H9 (cell line): Measurements from ENCODE around the gene TRAF3. TPM values are rescaled to one million over a fixed set of nuclear protein-coding genes. Genes with fewer than 3 reads are reported as not detected.

Experiments used
- DNase-seq: peaks from one replicate; pipeline ENCODE4 v3.0.0-alpha.2; 2017
- H2AFZ ChIP-seq: one replicate; pipeline ENCODE4 v1.6.1; 2013; ENCODE audit warnings: mild to moderate bottlenecking, low read length, control low read depth, moderate library complexity
- H2AK5ac ChIP-seq: 2 replicates; pipeline ENCODE4 v1.6.1; 2013; ENCODE audit warnings: low read length, control low read depth, mixed read lengths; ENCODE audit not compliant: insufficient read length
- H2BK120ac ChIP-seq: one replicate; pipeline ENCODE4 v1.6.1; 2013; ENCODE audit warnings: low read depth, mild to moderate bottlenecking, low read length, control low read depth, inconsistent platforms; ENCODE audit not compliant: poor library complexity, severe bottlenecking
- H2BK12ac ChIP-seq: 2 replicates; pipeline ENCODE4 v1.6.1; 2013; ENCODE audit warnings: low read length, control low read depth, mixed read lengths, low read depth; ENCODE audit not compliant: insufficient read length
- H2BK15ac ChIP-seq: 2 replicates; pipeline ENCODE4 v1.6.1; 2013; ENCODE audit warnings: low read depth, low read length, control low read depth
- H2BK20ac ChIP-seq: one replicate; pipeline ENCODE4 v1.6.1; 2013; ENCODE audit warnings: low read depth, mild to moderate bottlenecking, low read length, control low read depth, inconsistent platforms; ENCODE audit not compliant: poor library complexity, severe bottlenecking
- H2BK5ac ChIP-seq: 2 replicates; pipeline ENCODE4 v1.6.1; 2013; ENCODE audit warnings: low read length, control low read depth, mixed read lengths; ENCODE audit not compliant: insufficient read length
- H3K14ac ChIP-seq: 2 replicates; pipeline ENCODE4 v1.6.1; 2013; ENCODE audit warnings: low read length, control low read depth; ENCODE audit not compliant: insufficient read depth
- H3K18ac ChIP-seq: 2 replicates; pipeline ENCODE4 v1.6.1; 2013; ENCODE audit warnings: low read depth, mild to moderate bottlenecking, mixed read lengths, low read length, control low read depth; ENCODE audit not compliant: insufficient read length
- H3K23ac ChIP-seq: 2 replicates; pipeline ENCODE4 v1.6.1; 2013; ENCODE audit warnings: low read length, control low read depth, mixed read lengths, low read depth; ENCODE audit not compliant: insufficient read length
- H3K23me2 ChIP-seq: 2 replicates; pipeline ENCODE4 v1.6.1; 2013; ENCODE audit warnings: low read depth, mild to moderate bottlenecking, mixed read lengths, low read length, control low read depth; ENCODE audit not compliant: insufficient read length, poor library complexity, severe bottlenecking
- H3K27ac ChIP-seq: 2 replicates; pipeline ENCODE4 v1.5.1; 2013; ENCODE audit warnings: low read length, control low read depth, mixed read lengths, low read depth; ENCODE audit not compliant: insufficient read length
- H3K27me3 ChIP-seq: 2 replicates; pipeline ENCODE4 v1.6.1; 2013; ENCODE audit warnings: low read length, control low read depth, inconsistent platforms; ENCODE audit not compliant: insufficient read depth
- H3K4ac ChIP-seq: 2 replicates; pipeline ENCODE4 v1.6.1; 2013; ENCODE audit warnings: low read depth, mild to moderate bottlenecking, control low read depth, inconsistent platforms, low read length, moderate library complexity
- H3K4me1 ChIP-seq: 2 replicates; pipeline ENCODE4 v1.6.1; 2013; ENCODE audit warnings: low read length, control low read depth, inconsistent platforms; ENCODE audit not compliant: insufficient read depth
- H3K4me2 ChIP-seq: 2 replicates; pipeline ENCODE4 v1.6.1; 2013; ENCODE audit warnings: low read length, control low read depth, mixed read lengths; ENCODE audit not compliant: insufficient read length, insufficient read depth
- H3K56ac ChIP-seq: 2 replicates; pipeline ENCODE4 v1.6.1; 2013; ENCODE audit warnings: low read depth, mild to moderate bottlenecking, mixed read lengths, low read length, control low read depth; ENCODE audit not compliant: insufficient read length
- H3K79me1 ChIP-seq: 2 replicates; pipeline ENCODE4 v1.6.1; 2013; ENCODE audit warnings: low read depth, mild to moderate bottlenecking, moderate library complexity, low read length, control low read depth, inconsistent platforms; ENCODE audit not compliant: insufficient read depth, poor library complexity, severe bottlenecking
- H3K79me2 ChIP-seq: 2 replicates; pipeline ENCODE4 v1.6.1; 2013; ENCODE audit warnings: low read length, control low read depth, inconsistent platforms; ENCODE audit not compliant: insufficient read depth
- H3K9ac ChIP-seq: 2 replicates; pipeline ENCODE4 v1.6.1; 2013; ENCODE audit warnings: low read length, control low read depth, mixed read lengths; ENCODE audit not compliant: insufficient read length; ENCODE audit errors: extremely low read depth
- H3K9me3 ChIP-seq: one replicate; pipeline ENCODE4 v1.6.1; 2013; ENCODE audit warnings: low read depth, low read length, inconsistent platforms; ENCODE audit not compliant: control insufficient read depth
- H3T11ph ChIP-seq: one replicate; pipeline ENCODE4 v1.6.1; 2013; ENCODE audit warnings: mild to moderate bottlenecking, low read length, control low read depth, inconsistent platforms
- H4K20me1 ChIP-seq: one replicate; pipeline ENCODE4 v1.6.1; 2013; ENCODE audit not compliant: control insufficient read depth, insufficient read length, insufficient read depth
- H4K5ac ChIP-seq: 2 replicates; pipeline ENCODE4 v1.6.1; 2013; ENCODE audit warnings: low read depth, mild to moderate bottlenecking, mixed read lengths, low read length, control low read depth; ENCODE audit not compliant: insufficient read length
- H4K8ac ChIP-seq: replicated peaks from 2 replicates; pipeline ENCODE4 v1.6.1; 2013; ENCODE audit warnings: low read length, control low read depth, mixed read lengths, low read depth; ENCODE audit not compliant: insufficient read length
- H4K91ac ChIP-seq: 2 replicates; pipeline ENCODE4 v1.6.1; 2013; ENCODE audit warnings: low read depth, mild to moderate bottlenecking, moderate library complexity, mixed read lengths, low read length, control low read depth; ENCODE audit not compliant: insufficient read length
- H3K27ac Mint-ChIP-seq, 3 experiments: 2 replicates in 2 of 3; 3 replicates in 1 of 3; pipeline ENCODE4 v1.8.0; 2020 to 2021; ENCODE audit warnings: mixed read lengths in 3 of 3, mild to moderate bottlenecking in 1 of 3, moderate library complexity in 1 of 3
- H3K27me3 Mint-ChIP-seq: 2 replicates; pipeline ENCODE4 v1.8.0; 2021; ENCODE audit warnings: low read depth, mild to moderate bottlenecking, moderate library complexity, mixed read lengths
- H3K36me3 Mint-ChIP-seq, 3 experiments: 2 replicates in 2 of 3; 3 replicates in 1 of 3; pipeline ENCODE4 v1.8.0; 2020 to 2021; ENCODE audit warnings: low read depth in 3 of 3, mixed read lengths in 3 of 3; ENCODE audit not compliant: insufficient read depth in 1 of 3
- H3K4me1 Mint-ChIP-seq, 2 experiments: 2 replicates each; pipeline ENCODE4 v1.8.0; 2020; ENCODE audit warnings: mixed read lengths in 2 of 2
- H3K4me3 Mint-ChIP-seq, 2 experiments: 2 replicates in 1 of 2; 3 replicates in 1 of 2; pipeline ENCODE4 v1.8.0; 2020 to 2021; ENCODE audit warnings: mild to moderate bottlenecking in 2 of 2, mixed read lengths in 2 of 2, moderate library complexity in 1 of 2
- H3K9me3 Mint-ChIP-seq, 2 experiments: 2 replicates in 1 of 2; 3 replicates in 1 of 2; pipeline ENCODE4 v1.8.0; 2020; ENCODE audit warnings: mild to moderate bottlenecking in 2 of 2, mixed read lengths in 2 of 2, moderate library complexity in 1 of 2
- WGBS: extraction: QIAGEN DNeasy Blood & Tissue Kit; methylation state at CpG from one replicate; pipeline ENCODE4 v1.1.7; 2013; ENCODE audit warnings: missing lambda C conversion rate, low lambda C conversion rate, mixed read lengths; ENCODE audit not compliant: insufficient read length; ENCODE audit errors: extremely low coverage; 5-methylcytosine and 5-hydroxymethylcytosine counted together
- total RNA-seq: library from RNA; stranded (reverse); gene quantifications from 2 replicates; pipeline ENCODE4 v1.2.1, GENCODE V29; 2021
- TF ChIP-seq, protein P1 (sequence below): fragments of 200-600 bp; sonication (generic); conservative IDR thresholded peaks from 3 replicates; pipeline ENCODE4 v1.8.0; 2021; ENCODE audit warnings: antibody characterized with exemption, mild to moderate bottlenecking

TRAF3 gene
- total RNA-seq, 1 experiment from 2014 or later: 9.6 TPM

DNA sequence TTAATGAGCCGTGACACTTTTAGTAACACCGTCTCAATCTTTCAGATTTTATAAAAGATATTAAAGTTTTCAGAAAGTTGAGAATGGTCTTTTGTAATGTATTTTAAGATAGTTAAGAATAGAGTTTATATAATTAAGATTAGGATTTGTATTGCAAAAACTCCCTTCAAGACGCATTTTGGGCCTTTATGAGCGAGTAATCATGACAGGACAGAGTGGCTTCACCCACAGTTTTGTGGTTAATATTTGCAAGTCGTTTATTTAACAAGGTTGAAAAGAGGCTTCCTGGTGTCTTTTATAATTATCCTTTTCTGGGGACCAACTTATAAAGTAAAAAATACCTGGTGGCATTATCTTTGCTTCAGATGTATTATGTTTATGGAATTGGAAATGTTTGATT, 44.0 kb downstream of the TRAF3 start:
- Histone ChIP-seq H4K91ac (no peak overlapping the region), H3K79me2 (peaks cover 2% of the 10 kb centered on the region; the same call in 1 of the 2 replicates), H2AK5ac (no peak overlapping the region), H3T11ph (no peak overlapping the region), H3K9ac (no peak overlapping the region), H3K27ac (no peak overlapping the region), H3K56ac (no peak overlapping the region), H3K79me1 (no peaks in the 10 kb centered on the region), H3K18ac (no peak overlapping the region), H4K20me1 (no peaks in the 10 kb centered on the region), H2BK5ac (no peak overlapping the region), H3K9me3 (no peaks in the 10 kb centered on the region), H2BK120ac (no peak overlapping the region), H2BK20ac (no peak overlapping the region), H2BK12ac (no peak overlapping the region), H2AFZ (no peak overlapping the region), H3K27me3 (no peaks in the 10 kb centered on the region), H3K4me1 (peaks cover 11% of the 10 kb centered on the region; the same call in 1 of the 2 replicates), H2BK15ac (no peak overlapping the region), H3K14ac (no peak overlapping the region), H3K4ac (no peak overlapping the region), H4K5ac (no peak overlapping the region), H3K23ac (no peak overlapping the region), H4K8ac (no peak overlapping the region), H3K4me2 (no peak overlapping the region), H3K23me2 (no peaks in the 10 kb centered on the region)
- no peaks in the 10 kb centered on the region for H3K27me3 Mint-ChIP-seq
- H3K4me1 Mint-ChIP-seq: peaks cover 35 to 38% of the 10 kb centered on the region in 2 experiments
- H3K36me3 Mint-ChIP-seq: no peaks in the 10 kb centered on the region
- WGBS: 100% methylated on average over 1 of the region's 5 CpGs
- no peak overlapping the region for H3K27ac Mint-ChIP-seq
- no peaks in the 10 kb centered on the region for H3K9me3 Mint-ChIP-seq
- no peak for DNase-seq
- no peak overlapping the region for H3K4me3 Mint-ChIP-seq
- TF ChIP-seq, protein P1, sequence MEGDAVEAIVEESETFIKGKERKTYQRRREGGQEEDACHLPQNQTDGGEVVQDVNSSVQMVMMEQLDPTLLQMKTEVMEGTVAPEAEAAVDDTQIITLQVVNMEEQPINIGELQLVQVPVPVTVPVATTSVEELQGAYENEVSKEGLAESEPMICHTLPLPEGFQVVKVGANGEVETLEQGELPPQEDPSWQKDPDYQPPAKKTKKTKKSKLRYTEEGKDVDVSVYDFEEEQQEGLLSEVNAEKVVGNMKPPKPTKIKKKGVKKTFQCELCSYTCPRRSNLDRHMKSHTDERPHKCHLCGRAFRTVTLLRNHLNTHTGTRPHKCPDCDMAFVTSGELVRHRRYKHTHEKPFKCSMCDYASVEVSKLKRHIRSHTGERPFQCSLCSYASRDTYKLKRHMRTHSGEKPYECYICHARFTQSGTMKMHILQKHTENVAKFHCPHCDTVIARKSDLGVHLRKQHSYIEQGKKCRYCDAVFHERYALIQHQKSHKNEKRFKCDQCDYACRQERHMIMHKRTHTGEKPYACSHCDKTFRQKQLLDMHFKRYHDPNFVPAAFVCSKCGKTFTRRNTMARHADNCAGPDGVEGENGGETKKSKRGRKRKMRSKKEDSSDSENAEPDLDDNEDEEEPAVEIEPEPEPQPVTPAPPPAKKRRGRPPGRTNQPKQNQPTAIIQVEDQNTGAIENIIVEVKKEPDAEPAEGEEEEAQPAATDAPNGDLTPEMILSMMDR: no peak
